K562 (cell line): ENCODE measurements around the gene KHDC1L.

ENCODE experiments used
- FOXK1 ChIP-seq: sonication (generic); formaldehyde crosslinking; IDR thresholded peaks from 2 replicates; pipeline ENCODE4 v1.8.0; 2022; ENCODE audit warnings: missing genetic modification reagents, mild to moderate bottlenecking, borderline replicate concordance
- ZKSCAN1 ChIP-seq: fragments of 150-350 bp; IDR thresholded peaks from 2 replicates; pipeline ENCODE4 v1.6.1; 2016; ENCODE audit warnings: low read depth, low read length
- ZNF384 ChIP-seq: IDR thresholded peaks from 2 replicates; pipeline ENCODE4 v1.6.1; 2012; ENCODE audit warnings: low read depth, low read length, improper control_type of control experiment

GRCh38 chr6:73263570-73263909 is 38.2 kb upstream of the KHDC1L start:
- TF ChIP-seq FOXK1 (CRISPR knock-in tag) (no peak), ZKSCAN1 (no peak), ZNF384 (no peak)
